Measurements from ENCODE around the gene STARD3NL. TPM values are rescaled to one million over a fixed set of nuclear protein-coding genes. Genes with fewer than 3 reads are reported as not detected.

Gene STARD3NL
- total and polyA plus RNA-seq, 8 donors: 9.3 to 61.6 (median 23.8) TPM

GRCh38 chr7:38280000-38280399 is 102.0 kb downstream of the STARD3NL start:
- H3K4me3 ChIP-seq: no peak overlapping the region
- H3K27ac ChIP-seq: no peak overlapping the region
- TF ChIP-seq POLR2AphosphoS5 (IDR thresholded peaks at IDR 0.05) (no peak), CTCF (IDR thresholded peaks at IDR 0.05) (no peak), EP300 (IDR thresholded peaks at IDR 0.05) (no peak), POLR2A (IDR thresholded peaks at IDR 0.05) (no peak)
- no peaks in the 10 kb centered on the region for H3K27me3 ChIP-seq
- no peak for DNase-seq
- no peaks in the 10 kb centered on the region for H3K4me1 ChIP-seq
- intact Hi-C loops (cut with DNase I; ENCODE audit: low total_unique reads): no loop called here
- H3K36me3 ChIP-seq: no peaks in the 10 kb centered on the region
- H3K9me3 ChIP-seq: no peaks in the 10 kb centered on the region
- 16 to 33% (median 17%) methylated on average over 1 of the region's 1 CpG for WGBS, 5 donors

Small RNAs within 50 kb of the gene (small RNA-seq; reads per million reads assigned to genes)
- gene TRGJ1: 0 reads per million in 4 donors
- gene TRGJ2: 0 reads per million in 4 donors
- 0 reads per million in 4 donors for gene TRGJP
- gene TRGJP1: 0 reads per million in 4 donors
- 0 reads per million in 4 donors for gene TRGJP2
